GM21619 (cell line): ENCODE measurements around the gene ZNF423.

Experiments
- ATAC-seq: cut with Tn5 transposase; IDR thresholded peaks from one replicate; pipeline ENCODE4 v1.9.1; 2021; ENCODE audit not compliant: unreplicated experiment

ZNF423 gene

GRCh38 chr16:49755313-49755620 is 100.6 kb downstream of the ZNF423 start:
- no peak for ATAC-seq

GRCh38 chr16:49754495-49755312 is 101.2 kb downstream of the ZNF423 start:
- no peak for ATAC-seq

GRCh38 chr16:49750341-49751000 is 105.4 kb downstream of the ZNF423 start:
- no peak for ATAC-seq

- ATAC-seq = no peak
These were observed 106.1 kb downstream of the ZNF423 start for GRCh38 chr16:49749816-49750215.

GRCh38 chr16:49748322-49748721 is 107.6 kb downstream of the ZNF423 start:
- no peak for ATAC-seq

- ATAC-seq = no peak
These were observed 108.3 kb downstream of the ZNF423 start for GRCh38 chr16:49747654-49748053.

- no peak for ATAC-seq
These were observed 109.4 kb downstream of the ZNF423 start for GRCh38 chr16:49746545-49746944.

GRCh38 chr16:49745311-49745747 is 110.6 kb downstream of the ZNF423 start:
- ATAC-seq = no peak

GRCh38 chr16:49744244-49745220 is 111.4 kb downstream of the ZNF423 start:
- ATAC-seq = no peak

- ATAC-seq = no peak
These were observed 112.3 kb downstream of the ZNF423 start for GRCh38 chr16:49743658-49744057.

- no peak for ATAC-seq
These were observed 112.8 kb downstream of the ZNF423 start for GRCh38 chr16:49743203-49743464.

GRCh38 chr16:49742428-49743202 is 113.3 kb downstream of the ZNF423 start:
- ATAC-seq = no peak

- no peak for ATAC-seq
These were observed 115.7 kb downstream of the ZNF423 start for GRCh38 chr16:49740256-49740655.

- ATAC-seq = no peak
These were observed 116.5 kb downstream of the ZNF423 start for GRCh38 chr16:49739381-49739780.

- ATAC-seq = no peak
These were observed 117.1 kb downstream of the ZNF423 start for GRCh38 chr16:49738832-49739231.

- no peak for ATAC-seq
These were observed 117.9 kb downstream of the ZNF423 start for GRCh38 chr16:49738001-49738400.

- ATAC-seq = no peak
These were observed 118.4 kb downstream of the ZNF423 start for GRCh38 chr16:49737541-49737940.

- no peak for ATAC-seq
These were observed 121.6 kb downstream of the ZNF423 start for GRCh38 chr16:49734331-49734730.

GRCh38 chr16:49733313-49734009 is 122.5 kb downstream of the ZNF423 start:
- ATAC-seq = no peak

- no peak for ATAC-seq
These were observed 124.0 kb downstream of the ZNF423 start for GRCh38 chr16:49731911-49732310.
